IPS-NIHi11 (cell line): ENCODE measurements around the gene GLP1R.

ENCODE experiments used
- DNase-seq: peaks from one replicate; pipeline ENCODE4 v3.0.0; 2012; ENCODE audit warnings: mixed read lengths, low spot score

The GLP1R gene

GRCh38 chr6:39048481-39049399 is at the start of gene GLP1R:
TSS of gene GLP1R (plus strand) at chr6:39048781. CDS start at chr6:39048841, 60 bp downstream.
- DNase-seq = peak; percentile 81

DNA sequence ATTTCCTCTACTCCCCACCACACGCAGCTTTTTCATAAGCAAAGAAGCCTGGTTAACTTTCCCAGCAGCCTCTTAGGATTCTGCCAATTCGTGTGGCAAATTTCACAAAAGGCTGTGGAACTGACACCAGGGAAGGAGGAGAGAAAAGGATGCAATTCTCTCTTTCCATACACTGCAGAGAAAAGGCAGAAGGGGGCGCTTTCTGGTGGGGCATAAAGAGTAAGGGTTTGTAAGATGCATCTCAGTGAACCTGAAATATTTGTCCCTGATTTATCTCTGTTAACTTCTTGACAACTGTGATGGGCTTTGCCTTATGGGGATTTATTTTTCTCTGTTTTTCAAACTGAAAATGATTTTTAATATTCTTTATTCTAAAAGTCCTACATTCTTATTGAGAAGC is 45.5 kb upstream of the GLP1R start:
- DNase-seq = peak; percentile 46

DNA sequence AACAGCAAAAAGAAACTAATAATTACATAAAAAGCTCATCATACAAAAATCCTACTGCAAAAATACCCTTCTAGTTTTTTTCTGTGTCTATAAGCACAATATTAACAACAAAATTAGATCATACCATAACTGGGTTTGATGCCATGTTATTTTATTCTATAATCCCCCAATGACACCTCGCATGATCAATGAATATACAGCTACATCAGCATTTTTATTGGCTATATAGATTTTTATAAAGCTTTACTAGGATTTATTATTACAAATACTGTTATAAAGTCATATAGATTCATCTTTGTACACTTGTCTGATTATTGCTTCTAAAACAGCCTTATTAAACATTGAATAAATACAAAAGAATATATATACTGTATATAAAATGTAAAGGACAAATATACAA is 45.1 kb upstream of the GLP1R start:
- no peak for DNase-seq

DNA sequence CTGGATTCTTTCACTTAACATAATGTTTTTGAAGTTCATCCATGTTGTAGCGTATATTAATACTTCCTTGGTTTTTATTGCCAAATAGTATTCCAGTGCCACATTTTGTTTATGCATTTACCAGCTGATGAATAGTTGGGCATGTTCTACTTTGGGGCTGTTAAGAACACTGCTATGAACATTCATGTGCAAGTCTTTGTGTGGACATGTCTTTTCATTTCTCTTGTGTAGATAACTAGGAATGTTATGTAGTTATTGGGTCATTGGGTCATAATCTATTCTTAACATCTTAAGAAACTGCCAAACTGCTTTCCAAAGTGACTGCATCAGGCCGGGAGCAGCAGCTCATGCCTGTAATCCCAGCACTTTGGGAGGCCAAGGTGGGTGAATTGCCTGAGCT is 43.8 kb upstream of the GLP1R start:
- DNase-seq = no peak

DNA sequence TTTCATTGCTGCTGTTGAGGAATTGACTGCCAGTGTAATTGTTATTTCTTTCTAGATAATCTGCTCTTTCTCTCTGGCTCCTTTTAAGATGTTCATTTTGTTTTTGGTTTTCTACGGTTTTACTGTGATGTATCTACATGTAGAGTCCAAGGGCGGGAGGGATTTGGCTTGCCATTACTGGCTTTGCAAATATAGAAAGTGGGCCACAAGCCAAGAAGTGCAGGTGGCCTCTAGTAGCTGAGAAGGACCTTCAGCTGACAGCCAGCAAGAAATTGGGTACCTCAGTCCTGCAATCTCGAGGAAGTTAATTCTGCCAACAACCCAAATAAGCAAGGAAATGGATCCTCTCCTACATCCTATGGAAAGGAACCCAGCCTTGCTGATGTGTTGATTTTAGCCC is 42.8 kb upstream of the GLP1R start:
- no peak for DNase-seq

GRCh38 chr6:39007575-39007974 is 41.0 kb upstream of the GLP1R start:
- no peak for DNase-seq

DNA sequence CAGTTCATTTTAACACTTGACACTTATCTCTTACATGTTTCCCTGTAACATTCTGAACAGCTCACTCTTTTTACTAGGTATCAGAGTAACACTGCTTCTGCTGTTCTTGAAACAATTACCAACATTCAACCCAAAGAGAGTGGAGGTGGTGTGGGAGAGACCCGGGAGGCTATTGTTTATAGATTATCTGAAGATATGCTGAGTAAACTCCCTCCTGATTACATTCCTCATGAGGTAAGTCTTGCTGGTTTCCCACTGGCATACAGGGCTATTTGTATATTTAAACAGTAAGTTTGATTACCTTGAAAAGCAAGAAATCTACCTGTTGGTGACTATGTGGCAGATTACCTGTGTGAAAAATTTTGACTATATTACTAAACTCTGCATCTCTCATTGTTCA is 39.8 kb upstream of the GLP1R start:
- no peak for DNase-seq

DNA sequence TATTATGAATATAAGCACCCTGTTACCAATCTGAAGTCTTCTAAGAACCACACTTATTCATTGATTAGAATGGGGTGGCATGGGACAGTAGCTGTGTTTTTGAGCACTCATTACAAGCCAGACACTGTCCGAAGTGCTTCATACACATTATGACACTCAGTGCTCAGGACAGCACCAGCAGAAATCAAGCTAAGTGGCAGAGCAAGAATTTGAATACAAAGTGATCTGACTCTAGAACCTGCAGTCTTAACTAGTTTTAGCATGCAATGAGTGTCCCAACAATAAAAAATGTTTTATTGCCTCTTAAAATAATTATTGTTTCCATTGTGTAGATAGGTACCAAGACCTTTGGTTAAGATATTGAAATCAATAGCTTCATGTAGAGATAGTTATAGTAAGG is 39.1 kb upstream of the GLP1R start:
- DNase-seq = no peak

- DNase-seq = no peak
These were observed 31.6 kb upstream of the GLP1R start for GRCh38 chr6:39016839-39017546.

GRCh38 chr6:39017547-39017880 is 31.1 kb upstream of the GLP1R start:
- no peak for DNase-seq

DNA sequence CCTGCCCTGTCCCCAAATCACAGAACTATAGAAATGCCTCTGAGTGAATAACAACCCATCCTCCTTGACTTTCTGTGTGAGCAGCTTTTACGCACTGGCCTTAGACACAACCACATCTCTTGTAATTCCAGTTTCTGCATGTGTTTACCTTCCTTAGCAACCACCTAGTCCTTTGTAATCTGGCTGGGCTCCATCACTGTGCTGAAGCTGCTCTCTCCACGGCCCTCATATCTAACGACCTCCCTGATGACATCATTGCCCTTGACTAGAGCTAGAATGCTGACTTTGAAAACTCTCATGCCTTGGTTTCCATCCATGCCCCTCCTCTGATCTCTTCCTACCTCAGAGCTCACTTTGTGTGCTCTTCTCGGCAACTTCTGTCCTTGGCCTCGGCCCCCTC is 30.5 kb upstream of the GLP1R start:
- no peak for DNase-seq

- DNase-seq = no peak
These were observed 28.4 kb upstream of the GLP1R start for GRCh38 chr6:39020136-39020535.

- no peak for DNase-seq
These were observed 27.5 kb upstream of the GLP1R start for GRCh38 chr6:39021041-39021440.

GRCh38 chr6:39021779-39022178 is 26.8 kb upstream of the GLP1R start:
- DNase-seq = no peak

GRCh38 chr6:39026175-39026574 is 22.4 kb upstream of the GLP1R start:
- DNase-seq = no peak

- DNase-seq = peak; percentile 85
These were observed 19.2 kb upstream of the GLP1R start for GRCh38 chr6:39029156-39030011.

- DNase-seq = no peak
These were observed 12.9 kb upstream of the GLP1R start for GRCh38 chr6:39035681-39036080.

DNA sequence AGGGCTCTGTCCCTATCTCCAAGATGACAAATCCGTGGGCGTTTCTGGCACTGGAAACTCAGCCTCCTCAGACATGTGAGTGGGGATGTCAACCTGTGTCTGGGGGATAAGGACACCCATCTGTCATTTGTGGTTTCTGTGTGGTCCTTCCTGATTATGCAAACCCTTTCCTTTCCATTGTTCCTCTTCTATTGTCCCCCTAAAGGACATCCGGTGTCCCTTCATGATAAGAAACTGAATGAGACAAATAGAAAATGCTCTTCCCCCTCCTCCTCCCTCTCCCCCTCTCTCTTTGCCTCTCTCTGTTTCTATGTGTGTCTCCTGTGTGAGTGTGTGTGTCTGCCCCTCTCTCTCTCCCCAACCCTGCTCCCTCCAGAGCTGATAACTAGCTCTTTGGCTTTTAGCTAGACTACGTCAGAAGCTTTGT is 11.5 kb upstream of the GLP1R start:
- no peak for DNase-seq

- DNase-seq = no peak
These were observed 10.9 kb upstream of the GLP1R start for GRCh38 chr6:39037707-39038106.

GRCh38 chr6:39040080-39040673 is 8.4 kb upstream of the GLP1R start:
- no peak for DNase-seq

- no peak for DNase-seq
These were observed 7.5 kb upstream of the GLP1R start for GRCh38 chr6:39041072-39041471.

- no peak for DNase-seq
These were observed 4.8 kb upstream of the GLP1R start for GRCh38 chr6:39043776-39044175.
